ENCODE data around the gene MMP17.
"Not testable (repeated sequence)": the region's sequence is repeated elsewhere in the genome, so short reads cannot be mapped to it uniquely, and the experiment has no call there.

Gene MMP17

GRCh38 chr12:131867471-131867870 is 39.3 kb downstream of the MMP17 start:
- no peak for DNase-seq

- no peak for DNase-seq
Measured at GRCh38 chr12:131867891-131868675, 39.9 kb downstream of the MMP17 start.

DNA sequence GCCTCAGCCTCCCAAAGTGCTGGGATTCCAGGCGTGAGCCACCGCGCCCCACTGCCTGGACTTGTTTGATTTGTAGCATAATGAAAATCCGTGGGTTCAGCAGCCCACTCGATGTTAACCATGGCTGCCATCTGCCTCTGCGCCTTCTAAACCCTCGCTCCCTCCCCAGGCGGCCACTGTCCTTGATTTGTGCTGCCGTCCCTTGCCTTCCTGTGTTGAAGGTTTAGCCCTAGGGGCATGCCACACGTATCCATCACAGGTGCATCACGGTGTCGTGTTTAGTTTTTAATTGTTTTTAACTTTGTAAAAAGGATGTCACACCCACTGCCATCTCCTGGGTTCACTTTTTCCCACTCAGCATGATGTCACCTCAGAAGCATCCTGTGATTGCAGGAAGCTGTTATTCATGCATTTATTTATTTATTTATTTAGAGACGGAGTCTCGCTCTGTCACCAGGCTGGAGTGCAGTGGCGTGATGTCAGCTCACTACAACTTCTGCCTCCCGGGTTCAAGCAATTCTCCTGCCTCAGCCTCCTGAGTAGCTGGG is 41.8 kb downstream of the MMP17 start:
- no peak for DNase-seq

- DNase-seq, result no peak
Measured at GRCh38 chr12:131871677-131872076, 43.5 kb downstream of the MMP17 start.

- peak; percentile 18 for DNase-seq
Measured at GRCh38 chr12:131872154-131873051, 44.2 kb downstream of the MMP17 start.

- DNase-seq, result no peak
Measured at GRCh38 chr12:131873293-131873692, 45.1 kb downstream of the MMP17 start.

GRCh38 chr12:131874972-131875371 is 46.8 kb downstream of the MMP17 start:
- not testable (repeated sequence) for DNase-seq

DNA sequence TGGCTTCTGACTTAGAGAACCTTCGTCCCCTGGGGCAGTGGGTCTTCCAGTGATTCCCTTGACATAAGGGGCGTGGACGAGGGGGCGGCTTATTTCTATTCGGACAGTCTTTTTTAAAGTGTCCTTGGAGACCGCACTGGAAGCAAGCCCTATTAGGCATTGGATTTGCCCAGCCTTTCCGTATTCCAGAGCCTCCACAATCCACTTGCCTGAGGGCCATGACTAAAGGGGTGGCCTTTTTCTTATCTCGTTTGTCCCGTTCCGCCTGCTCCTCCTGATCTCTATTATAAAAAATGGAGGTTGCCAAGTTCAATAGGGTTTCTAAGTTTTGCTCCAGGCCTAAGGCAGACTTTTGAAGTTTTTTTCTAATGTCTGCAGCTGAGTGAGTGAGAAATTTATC is 49.0 kb downstream of the MMP17 start:
- not testable (repeated sequence) for DNase-seq

DNA sequence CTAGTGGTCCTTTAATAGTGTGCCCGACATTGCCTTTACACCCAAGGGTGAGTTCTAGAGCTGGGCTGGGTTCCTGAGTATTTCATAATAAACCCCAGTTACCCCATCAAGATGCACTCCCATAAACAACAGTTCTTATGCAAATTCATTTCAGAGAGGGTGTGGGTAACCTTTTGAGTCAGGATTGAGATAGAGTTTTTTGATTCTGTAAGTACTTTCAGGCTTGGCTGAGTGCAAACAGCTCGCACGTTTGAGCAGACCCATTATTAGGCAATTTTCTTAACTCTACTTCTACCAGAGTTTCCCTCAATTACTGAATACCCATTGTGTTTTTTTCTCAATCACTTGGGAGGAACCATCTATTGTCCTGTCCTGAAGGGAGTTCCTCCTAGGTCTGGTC is 50.2 kb downstream of the MMP17 start:
- not testable (repeated sequence) for DNase-seq

DNA sequence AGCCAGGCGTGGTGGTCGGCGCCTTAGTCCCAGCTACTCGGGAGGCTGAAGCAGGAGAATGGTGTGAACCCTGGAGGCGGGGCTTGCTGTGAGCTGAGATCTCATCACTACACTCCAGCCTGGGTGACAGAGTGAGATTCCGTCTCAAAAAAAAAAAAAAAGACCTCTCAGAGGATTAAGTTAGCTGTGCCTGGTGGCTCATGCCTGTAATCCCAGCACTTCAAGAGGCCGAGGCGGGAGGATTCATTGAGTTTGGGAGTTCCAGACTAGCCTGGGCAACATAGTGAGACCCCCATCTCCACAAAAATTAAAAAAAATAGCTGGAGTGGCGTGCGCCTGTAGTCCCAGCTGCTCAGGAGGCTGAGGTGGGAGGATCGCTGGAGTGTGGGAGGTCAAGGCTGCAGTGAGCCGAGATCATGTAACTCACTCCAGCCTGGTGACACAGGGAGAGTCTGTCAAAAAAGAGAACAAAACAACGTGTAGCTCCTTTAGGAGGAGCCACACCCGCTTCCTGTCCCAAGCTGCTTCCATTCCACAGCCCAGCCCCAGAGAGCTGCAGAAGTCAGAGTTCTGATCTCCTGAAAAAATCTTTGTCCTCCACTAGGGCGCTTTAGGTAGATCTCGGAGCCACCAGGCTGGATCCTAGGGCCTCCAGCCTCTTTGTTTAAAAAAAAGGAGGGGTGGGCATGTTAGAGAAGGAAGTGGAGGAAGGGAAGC is 54.8 kb downstream of the MMP17 start:
- DNase-seq, result no peak

DNA sequence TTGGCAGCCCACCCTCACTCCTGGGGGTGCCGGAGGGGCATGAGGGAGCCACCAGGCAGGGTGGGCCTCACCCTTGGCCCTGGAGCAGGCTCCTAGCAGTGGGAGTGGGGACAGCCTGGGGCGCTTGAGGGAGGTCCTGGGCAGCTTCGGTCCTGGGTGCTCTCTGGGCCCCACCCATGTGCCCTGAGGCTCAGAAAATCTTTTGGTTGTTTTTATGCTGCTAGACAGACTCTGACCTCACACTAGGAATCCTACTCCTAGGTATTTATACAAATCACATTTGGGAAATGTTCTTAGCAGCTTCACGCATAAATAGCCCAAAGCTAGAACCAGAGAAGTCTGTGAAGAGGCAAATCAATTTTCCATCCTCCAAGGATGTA is 55.3 kb downstream of the MMP17 start:
- DNase-seq, result no peak

- not testable (repeated sequence) for DNase-seq
Measured at GRCh38 chr12:131885076-131885475, 56.9 kb downstream of the MMP17 start.

DNA sequence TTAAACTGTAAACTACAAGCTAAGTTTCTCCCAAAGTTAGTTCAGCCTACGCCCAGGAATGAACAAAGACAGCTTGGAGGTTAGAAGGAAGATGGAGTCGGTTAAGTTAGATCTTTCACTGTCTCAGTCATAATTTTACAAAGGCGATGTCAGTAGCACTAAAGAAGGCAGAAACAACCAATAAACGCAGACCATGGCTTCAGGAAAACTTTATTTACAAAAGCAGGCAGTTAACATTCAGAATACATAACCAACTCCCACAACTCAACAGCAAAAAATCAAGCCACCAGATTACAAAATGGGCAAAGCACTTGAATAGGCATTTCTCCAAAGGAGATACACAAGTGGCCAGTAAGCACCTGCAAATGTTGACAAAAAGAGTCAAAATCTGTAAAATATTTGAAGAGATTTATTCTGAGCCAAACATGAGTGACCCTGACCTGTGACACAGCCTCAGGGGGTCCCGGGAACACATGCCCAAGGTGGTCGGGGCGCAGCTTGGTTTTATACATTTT is 57.4 kb downstream of the MMP17 start:
- no peak for DNase-seq

DNA sequence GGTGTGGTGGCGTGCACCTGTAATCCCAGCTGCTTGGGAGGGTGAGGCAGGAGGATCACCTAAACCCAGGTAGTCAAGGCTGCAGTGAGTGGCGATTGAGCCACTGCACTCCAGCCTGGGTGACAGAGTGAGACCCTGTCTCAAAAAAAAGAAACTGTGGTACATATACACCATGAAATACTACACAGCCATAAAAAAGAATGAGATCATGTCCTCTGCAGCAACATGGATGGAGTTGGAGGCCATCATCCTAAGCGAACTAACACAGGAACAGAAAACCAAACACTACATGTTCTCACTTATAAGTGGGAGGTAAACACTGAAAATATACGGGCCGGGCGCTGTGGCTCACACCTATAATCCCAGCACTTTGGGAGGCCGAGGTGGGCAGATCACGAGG is 63.5 kb downstream of the MMP17 start:
- DNase-seq, result not testable (repeated sequence)

DNA sequence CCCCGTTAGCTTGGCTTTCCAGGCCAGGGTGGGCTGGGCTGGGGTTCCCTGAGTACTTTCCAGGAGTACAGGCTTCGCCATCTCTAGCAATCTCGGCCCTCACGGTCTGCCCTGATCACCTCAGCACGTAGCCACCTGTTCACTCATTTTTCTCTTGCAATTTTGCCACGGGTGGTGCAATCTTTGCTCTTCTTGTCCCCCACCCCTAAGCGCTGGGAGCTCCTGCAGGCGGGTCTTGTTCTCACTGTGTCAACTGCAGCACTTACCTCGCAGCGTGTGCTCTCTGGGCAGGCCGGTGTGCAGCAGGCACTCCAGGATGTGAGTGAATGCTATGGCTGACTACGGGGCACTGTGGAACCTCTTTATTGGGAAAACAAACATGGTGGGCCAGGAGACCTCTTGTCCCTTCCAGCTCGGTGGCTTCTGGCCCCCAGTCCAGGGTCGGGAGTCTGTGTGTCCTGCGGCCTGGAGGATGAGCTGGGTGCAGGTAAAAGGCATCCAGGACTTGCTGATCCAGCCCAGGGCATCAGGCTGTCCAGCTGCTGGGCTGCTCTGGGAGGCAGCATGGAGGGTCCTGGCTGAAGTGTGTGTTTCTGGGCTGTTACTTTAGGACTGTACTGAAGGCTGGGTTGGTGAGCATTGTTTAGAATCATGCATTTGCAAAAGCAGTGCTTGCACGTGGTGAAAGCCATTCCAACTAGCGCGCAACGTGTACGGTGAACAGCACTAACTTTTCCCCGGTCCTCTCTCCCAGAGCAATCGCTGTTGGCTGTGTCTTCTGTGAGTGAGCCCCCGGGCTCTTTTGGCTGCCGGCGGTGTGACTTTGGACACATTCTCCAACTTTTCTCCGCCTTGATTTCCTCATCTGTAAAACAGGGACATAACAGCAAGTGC is 64.8 kb downstream of the MMP17 start:
- DNase-seq, result no peak

DNA sequence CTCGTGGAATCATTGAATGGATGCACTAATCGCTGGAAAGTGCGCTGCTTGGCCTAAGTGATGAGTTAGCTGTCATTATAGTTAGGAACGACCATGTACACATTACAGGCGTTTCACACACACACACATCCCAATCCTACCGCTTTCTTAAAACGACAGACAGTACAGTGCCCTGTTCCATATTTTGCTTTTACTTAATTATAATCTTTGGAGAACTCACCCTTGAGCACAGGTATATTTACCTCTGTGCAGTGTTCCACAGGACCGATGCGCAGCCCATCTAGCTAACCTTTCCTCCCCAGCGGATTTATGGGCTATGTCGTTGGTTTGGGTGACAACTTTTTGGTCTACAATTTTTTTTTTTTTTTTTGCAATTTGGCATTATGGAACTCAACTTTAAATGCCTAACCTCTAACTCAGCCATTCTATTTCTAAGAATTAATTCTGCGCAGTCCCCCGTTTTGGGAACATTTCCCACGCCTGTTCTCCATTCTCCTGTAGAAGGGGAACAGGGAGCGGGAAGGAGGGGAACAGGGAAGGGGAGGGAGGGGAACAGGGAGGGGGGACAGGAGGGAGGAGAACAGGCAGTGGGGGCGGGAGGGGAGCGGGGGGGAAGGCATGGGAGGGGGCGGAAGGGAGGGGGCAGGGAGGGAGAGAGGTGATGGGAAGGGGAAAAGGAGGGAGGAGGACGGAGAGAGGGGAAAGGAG is 65.6 kb downstream of the MMP17 start:
- no peak for DNase-seq

DNA sequence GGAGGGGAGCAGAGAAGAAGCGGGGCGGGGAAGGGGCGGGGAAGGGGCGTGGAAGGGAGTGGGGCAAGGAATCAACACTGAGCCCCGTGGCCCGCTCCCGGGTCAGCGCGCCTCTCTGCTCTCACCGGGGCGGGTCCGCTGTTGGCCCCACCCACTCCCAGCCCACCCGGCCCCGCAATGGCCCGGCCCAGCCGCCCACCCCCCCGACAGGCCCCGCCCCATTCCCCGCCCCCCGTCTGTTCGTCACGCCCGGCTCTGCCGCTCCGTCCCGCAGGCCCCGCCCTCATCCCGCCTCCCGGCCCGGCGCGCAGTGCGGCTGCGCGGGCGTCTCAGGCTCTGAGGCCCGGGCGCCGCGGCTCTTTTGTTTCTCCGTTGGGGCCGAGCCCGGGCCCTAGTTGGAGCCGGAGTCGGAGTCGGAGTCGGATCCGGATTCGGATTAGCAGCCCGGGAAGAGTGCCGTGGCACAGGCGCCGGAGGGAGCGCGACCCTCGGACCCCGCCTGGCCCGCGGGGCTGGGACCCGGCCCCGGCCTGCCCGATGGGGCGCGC is 66.2 kb downstream of the MMP17 start, which contains the start of gene ULK1:
TSS of gene ULK1 (plus strand) at position 310 of the 548 bp plus-strand sequence. CDS start 380 bp downstream, outside the sequence.
- DNase-seq, result peak; percentile 90

GRCh38 chr12:131894981-131895639 is 66.9 kb downstream of the MMP17 start:
- no peak for DNase-seq

- no peak for DNase-seq
Measured at GRCh38 chr12:131895640-131896079, 67.5 kb downstream of the MMP17 start.
